Inflammatory macrophage (primary cell): Measurements from ENCODE around the gene MED27.

ENCODE experiments used
- DNase-seq, 2 donors: peaks; one replicate each; pipeline ENCODE4 v3.0.0-alpha.2; 2020 to 2022
- total RNA-seq, 18 experiments: gene quantifications; one replicate each; lab custom pipeline; 2026; ENCODE audit warnings: mixed read lengths in 6 of 18, inconsistent platforms in 2 of 18; lab: John Stamatoyannopoulos, UW

The MED27 gene, protein sequence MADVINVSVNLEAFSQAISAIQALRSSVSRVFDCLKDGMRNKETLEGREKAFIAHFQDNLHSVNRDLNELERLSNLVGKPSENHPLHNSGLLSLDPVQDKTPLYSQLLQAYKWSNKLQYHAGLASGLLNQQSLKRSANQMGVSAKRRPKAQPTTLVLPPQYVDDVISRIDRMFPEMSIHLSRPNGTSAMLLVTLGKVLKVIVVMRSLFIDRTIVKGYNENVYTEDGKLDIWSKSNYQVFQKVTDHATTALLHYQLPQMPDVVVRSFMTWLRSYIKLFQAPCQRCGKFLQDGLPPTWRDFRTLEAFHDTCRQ
- total RNA-seq = 11.5 to 21.3 (median 15.5) reads per million in 18 experiments

DNA sequence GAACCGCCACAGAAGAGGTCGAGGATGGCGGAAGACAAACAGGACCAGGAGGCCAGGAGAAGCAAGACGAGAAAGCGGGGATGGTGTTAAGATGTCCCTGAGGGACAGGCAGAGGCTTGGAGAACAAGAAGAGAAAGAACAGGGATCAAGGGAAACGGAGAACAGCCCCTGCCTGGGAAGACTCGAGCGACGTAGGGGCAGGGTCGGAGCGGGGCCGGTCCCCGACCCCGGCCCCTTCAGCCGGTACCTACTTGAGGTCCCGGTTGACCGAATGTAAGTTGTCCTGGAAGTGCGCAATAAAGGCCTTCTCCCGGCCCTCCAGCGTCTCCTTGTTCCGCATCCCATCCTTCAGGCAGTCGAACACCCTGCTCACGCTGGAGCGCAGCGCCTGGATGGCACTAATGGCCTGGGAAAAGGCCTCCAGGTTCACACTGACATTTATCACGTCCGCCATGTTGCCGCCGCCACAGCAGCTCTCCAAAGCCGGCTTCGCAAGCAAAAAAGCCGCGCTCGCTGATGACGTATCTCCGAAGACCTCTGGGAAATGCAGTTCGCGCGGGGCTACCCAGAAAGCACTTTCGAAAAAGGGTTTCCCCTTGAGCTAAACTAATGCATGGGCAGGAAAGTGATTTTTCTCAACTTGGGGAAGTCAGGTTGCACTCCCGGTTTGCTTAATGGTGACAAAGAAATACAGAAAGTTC is at the start of gene MED27:
TSS of gene MED27 (minus strand) at position 477 of the 701 bp plus-strand sequence. CDS start at position 454, 23 bp downstream.
- peak; percentile 97 to 98 for DNase-seq

DNA sequence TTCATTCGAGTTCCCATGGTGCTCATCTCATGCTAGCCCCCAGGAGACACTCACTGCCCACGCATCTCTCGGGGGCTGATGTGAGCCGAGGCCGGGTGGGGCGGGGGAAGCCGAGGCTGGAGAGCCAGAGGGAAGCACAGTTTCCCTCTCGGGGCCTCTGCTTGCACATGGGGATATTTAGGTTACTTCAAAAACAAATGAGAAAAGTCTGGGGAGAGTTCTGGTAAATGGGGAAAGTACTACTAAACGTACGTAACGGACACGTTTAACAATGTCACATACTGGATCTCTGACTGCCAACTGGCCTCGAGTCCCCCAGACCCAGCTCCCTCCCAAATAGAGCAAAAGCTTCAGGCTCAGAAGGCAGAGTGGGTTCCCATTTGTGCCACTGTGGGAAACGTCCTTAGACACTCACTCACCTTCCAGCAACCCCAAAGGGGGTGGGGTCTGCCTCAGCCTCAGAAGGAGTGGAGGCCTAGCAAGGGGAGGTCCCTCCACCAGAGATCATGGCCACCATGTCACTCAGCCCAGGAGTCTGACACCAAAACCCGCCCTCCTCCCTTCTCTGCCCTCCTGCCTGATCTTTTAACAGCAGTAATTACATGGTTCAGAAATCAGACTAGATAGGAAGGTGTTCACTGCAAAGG is 48.3 kb upstream of the MED27 start:
- DNase-seq = no peak

DNA sequence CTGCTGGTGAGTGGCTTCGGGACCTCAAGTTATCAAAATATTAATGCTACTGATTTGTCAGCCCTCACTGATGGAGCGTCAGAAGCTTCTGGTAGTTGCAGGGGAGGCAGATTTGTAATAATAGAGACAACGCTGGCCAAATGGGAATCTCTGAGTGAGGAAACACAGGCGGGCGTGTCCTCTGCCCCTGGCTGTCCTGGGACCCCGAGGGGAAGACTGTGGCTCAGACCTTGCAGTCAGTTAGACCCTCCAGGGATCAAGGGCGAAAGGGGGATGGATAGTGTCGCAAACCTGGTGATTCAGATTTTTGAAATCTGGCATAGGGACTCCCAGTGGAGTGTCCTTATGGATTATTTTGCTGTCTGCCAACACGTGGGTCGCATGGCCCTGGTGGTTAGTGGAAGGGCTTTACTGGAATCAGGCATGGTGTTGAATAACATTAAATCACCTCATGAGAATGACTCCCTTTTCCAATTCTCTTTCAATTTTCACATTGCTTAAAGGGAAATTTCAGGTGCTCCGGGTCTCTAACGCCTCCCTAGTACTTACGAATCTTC is 47.1 kb upstream of the MED27 start:
- no peak for DNase-seq

DNA sequence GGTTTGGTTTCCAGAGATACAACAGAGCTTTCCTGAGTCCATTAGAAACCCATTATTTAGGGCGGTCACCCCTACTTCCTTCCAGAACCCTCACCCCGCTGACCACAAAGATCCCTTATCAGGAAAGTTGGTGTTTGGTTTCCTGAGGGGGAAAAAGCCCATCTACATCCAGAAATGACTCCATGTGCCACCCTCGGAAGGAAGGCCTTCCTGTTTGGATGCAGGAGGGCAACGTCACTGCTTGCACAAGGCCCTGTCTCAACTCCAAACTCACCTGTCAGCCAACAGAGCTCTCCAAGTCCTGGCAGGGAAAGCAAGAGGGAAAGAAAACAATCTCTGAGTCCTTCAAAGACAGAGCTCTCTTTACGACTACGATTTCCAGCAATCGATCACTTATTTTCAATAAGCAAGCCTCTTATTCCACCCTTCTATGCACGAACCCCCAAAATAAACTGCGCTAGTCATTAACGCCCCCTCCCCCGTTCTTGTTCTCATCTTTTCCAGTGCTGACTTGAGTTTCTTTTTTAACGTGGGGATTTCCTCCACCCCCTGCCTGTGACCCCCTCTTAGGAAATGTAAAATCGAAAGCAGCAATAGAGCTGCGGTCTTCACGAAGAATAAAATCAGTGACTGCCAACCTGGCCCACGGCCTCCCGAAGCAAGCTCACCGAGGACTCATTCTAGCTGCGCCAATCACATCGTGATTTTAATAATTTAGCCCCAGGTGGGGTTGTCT is 46.4 kb upstream of the MED27 start:
- DNase-seq = no peak

DNA sequence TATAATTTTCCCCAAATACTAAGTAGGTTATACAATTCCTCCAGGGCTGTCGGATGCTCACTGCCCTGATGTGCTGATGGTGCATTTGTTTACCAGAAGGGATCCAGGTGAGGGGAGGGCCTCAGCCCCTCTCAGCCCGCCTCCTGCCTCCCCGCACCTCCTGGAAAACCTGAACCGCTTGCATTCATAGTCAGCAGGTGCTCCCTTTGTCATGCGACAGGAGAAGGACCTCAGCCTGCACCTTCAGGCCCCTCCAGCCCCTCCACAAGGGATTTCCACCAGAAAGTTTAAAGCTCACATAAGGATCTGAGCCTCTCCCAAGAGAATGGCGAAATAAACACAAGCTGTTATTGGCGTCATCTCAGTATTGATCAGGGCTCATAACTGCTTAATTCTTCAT is 45.7 kb upstream of the MED27 start:
- no peak for DNase-seq

DNA sequence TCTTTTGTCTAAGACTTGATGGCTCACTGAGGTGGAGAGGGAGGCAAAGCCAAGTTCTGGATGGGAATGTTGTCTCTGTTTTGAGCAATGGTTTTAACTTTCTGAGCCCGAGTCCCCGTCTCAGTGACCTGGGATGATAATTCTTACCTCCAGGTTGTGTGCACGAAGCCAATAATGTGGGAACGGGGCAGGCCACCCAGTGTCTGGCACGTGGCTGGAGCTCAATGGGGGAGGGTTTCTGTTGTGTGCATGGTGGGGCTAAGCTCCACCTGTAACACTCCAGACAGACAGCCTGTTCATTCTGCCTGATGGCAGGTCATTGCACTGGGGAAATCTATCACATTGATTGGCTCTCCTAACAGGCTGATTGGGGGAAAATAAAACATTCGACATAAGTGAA is 45.1 kb upstream of the MED27 start:
- DNase-seq = no peak

DNA sequence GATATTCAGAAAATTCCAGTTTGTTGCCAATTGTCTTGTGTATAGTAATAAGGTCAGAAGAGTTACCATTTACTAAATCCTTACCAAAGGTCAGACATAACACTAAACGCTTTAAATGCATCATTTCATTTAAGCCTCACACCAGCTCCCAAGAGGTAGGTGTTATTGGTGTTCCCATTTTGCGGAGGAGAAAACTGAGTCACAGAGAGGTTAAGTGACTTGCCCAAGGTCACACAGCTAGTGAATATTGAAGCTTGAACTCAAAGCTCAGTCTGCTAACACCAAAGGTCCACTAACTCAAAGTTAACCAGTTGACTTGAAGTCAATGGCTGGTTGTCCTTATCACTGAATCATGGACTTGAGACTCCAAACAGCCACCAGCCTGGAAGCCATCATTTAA is 41.4 kb upstream of the MED27 start:
- DNase-seq = no peak

DNA sequence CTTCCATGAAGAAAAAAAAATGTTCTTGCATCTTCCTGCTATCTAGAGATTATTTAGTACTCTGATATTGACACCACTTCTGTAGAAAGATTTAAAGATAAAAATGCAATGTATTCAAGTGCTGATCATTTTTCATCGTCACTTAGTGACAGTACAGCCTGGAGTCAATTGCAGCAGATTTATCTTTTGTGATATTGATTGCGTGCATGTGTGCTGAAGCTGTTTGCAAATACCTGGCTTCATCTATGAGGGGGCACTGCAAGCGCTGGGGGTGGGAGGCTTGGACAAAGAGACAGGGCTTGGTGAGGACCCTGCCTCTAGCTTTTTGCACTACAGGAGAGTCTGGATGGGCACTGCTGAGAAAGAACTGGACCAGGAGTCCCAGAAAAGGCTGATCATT is 38.0 kb upstream of the MED27 start:
- no peak for DNase-seq

DNA sequence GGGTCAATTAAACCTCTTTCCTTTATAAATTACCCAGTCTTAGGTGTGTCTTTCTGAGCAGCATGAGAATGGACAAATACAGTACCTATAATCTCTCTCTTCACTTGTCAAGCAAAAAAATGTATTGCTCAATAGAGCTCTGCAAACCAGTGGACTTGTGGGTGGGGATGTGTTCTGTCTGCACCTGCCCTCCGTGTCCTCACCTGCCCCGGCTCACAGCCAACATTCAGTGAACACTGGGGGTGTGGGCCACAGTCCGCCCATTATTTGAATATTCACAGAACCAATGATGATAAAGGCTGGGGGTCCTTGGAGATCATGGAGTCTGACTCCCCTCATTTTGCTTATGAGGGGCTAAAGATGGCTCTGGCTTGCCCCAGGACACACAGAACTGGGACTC is 36.9 kb upstream of the MED27 start:
- no peak for DNase-seq

DNA sequence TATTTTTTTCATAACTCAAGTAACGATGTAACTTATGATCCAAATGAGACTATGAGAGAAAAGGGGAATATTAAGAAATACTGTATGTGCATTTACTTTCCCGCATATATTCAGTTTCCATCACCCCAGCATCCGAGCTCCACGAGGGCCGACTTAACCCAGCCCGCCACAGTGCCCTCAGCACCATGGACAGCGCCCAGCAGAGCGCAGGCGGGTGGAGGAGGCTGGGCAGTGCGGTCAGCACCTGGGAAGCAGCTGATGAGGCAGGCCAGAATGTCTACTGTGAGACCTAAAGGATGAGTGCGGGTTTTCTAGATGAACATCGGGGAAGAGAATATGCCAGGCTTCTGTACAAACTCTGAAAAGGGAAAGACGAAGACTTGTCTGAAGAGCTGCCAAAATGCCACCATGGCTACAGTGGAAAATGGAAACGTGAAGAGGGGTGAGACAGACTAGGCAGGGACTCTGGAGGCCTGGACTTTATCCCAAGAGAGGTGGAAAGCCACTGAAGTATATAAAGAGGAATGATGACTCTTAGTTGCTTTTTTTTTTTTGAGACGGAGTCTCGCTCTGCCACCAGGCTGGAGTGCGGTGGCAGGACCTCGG is 34.5 kb upstream of the MED27 start:
- peak; percentile 13 to 19 for DNase-seq

DNA sequence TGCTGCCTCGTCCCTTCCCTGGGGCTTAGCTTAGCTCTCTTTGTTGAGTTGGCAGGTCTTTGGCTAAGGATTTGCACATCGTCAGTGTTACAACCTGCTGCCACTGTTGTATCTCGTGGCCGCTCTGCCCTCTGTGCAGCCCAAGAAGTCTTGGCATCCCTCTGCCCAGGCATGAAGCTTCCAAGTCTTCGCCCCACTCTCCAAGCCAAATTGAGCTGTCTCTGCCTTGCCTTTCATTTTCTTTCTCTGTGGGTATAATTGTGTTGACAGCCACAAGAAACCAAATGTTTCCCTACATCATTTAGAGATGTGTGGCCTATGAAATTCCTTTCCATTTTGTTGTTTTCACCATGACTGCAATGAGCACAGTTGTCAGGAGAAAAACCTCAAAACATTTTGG is 29.6 kb upstream of the MED27 start:
- DNase-seq = no peak

DNA sequence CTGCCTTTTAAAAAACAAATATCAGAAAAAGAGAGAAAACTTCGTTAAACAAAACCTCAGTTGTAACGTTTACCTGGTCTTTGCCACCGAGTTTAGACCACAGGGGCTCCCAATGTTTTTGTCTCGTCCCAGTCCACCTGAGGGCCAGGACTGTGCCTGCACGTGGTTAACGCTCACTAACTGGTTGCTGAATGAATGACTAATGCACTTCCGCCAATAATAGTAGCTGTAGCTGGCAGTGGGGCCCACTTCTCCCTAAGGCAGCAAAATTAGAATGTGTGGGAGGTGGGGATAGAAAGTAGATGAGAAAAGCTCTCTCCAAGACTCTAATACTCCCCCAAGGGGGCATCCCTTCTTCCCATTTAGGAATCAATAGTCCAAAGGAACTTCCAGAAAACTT is 29.1 kb upstream of the MED27 start:
- no peak for DNase-seq

DNA sequence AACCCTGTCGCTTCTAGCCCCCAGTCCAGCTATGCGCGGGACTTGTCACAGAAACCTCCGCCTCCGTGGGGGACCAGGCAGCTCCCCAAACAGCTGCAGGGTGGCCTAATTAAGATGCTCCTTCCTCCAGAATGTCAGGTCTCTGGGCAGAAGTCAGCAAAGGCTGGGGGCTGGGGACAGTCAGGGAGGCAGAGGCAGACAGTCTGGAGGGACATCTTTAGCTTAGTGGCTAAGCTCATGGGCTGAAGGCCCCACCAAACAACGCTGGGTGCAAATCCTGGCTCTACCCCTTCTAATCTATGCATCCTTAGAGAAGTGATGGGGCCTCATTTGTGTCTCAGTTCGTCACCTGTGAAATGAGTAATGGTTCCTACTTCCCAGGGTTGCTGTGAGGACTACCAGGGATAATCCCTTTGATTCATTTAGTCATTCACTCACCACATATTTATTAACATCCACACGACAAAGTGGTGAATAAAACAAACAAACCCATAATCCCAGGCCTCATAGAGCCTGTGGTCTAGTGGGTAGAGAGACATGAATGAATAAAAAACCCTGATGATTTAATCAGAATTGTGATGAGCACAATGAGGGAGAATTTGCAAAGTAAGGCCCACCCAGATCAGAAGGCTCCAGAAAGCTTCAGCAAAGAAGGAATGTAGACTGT is 20.2 kb upstream of the MED27 start:
- no peak for DNase-seq

DNA sequence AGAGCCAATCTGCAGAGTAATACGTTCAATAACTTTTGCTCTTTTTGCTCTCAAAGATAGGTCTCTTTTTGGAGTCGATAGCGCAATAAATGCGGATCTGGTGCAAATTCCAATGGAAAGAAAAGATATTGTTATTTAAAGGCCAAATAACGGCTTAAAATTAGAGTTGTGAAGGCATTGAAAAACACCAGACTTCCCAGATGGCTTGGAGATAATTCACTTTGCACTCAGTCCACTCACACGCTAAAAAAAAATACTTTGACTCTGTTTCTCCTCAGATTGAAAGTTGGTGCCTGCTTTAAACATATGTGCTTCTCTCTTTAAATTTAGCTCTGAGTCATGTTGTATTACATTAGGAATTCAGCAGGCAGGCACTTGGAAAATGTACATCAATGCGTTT is 19.5 kb upstream of the MED27 start:
- no peak for DNase-seq

DNA sequence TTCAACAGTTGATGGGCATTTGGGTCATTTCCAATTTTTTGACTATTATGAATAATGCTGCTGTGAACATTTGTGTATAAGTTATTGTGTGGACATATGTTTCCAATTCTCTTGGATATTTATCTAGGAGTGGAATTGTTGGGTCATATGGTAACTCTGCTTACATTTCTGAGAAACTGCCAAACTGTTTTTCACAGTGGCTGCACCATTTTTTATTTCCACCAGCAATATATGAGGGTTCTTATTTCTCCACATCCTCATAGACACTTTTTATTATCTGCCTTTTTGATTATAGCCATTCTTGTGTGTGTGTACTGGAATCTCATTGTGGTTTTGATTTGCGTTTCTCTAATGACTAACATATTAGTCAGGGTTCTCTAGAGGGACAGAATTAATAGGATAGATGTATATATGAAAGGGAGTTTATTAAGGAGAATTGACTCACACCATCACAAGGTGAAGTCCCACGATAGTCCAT is 14.7 kb upstream of the MED27 start:
- no peak for DNase-seq

DNA sequence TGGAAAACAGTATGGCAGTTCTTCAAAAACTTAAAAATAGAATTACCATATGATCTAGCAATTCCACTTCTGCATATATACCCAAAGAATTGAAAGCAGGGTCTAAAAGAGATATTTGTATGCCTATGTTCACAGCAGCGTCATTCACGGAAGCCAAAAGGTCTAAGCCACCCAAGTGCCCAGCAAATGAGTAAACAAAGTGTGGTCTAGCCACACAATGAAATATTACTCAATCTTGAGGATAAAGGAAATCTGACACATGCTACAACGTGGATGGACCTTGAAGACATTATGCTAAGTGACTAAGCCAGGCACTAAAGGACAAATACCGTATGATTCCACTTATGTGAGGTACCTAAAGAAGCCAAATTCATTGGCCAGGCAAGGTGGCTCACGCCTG is 11.1 kb upstream of the MED27 start:
- DNase-seq = no peak

DNA sequence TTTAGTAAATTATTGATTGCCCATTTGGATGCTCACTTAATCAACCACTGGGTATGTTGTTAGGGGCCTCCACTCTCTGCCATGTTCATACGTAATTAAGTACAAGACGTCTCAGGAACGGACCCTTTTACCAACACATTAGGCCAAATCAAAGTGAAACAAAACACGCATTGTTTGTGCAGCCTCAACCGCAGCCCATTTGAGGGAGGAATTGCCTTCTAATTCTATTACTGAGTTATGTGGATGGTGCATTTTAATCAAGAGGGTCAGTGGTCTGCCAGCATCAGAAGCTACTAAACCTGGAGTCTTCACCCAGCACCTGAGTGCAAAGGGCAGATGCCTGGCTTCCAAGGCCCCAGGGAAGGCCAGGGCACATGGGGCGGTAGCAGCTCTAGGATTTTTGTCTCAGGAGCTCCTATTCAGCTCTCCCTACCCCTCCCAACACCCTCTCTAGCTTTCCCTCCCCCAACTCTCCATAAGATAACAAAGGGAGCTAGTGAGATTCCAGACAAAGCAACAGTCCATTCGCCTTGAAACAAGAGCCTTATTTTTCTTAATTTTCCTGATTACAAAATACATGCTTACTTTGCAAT is 7.9 kb upstream of the MED27 start:
- DNase-seq = no peak

DNA sequence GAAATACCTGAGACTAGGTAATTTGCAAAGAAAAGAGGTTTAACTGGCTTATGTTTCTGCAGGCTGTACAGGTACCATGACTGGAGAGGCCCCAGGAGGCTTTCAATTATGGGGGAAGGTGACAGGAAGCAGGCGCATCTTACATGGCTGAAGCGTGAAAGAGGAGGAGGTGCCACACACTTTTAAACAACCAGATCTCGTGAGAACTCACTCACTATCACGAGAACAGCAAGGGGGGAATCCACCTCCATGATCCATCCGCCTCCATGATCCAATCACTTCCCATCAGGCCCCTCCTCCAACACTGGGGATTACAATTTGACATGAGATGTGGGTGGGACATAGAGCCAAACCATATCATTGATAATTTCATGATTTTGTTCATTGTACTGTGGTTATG is 2.5 kb upstream of the MED27 start:
- no peak for DNase-seq

DNA sequence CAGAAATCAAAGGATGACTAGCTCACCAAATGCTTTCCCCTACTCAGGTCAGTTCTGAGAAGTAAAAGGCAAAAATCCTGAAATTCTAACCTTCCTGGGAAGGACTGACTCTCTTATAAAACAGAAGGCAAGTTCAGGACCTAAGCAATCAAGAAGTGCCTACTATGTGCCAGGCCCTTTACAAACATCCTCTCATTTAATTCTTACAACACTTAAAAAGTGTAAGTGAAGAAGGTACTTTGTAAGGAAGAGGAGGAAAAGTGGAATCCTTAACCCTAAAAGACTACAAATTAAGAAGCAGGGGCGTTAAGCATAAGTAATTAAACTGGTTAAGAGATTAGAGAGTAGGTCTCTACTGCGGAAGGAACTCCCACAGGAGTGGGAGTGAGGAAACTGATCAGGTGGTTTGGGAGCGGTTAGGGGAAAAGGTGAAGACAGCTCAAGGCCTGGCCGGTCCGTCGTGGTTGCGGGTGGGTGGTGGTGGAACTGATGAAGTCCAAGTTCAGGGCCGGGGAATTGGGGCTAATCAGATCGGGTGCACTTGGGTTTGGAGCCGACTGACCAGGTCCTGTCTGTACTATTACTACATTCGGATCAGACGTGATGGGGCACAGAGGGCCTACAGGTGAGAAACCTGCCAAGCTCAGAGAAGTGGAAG is 839 bp downstream of the MED27 start:
- DNase-seq = peak; percentile 17 to 45

DNA sequence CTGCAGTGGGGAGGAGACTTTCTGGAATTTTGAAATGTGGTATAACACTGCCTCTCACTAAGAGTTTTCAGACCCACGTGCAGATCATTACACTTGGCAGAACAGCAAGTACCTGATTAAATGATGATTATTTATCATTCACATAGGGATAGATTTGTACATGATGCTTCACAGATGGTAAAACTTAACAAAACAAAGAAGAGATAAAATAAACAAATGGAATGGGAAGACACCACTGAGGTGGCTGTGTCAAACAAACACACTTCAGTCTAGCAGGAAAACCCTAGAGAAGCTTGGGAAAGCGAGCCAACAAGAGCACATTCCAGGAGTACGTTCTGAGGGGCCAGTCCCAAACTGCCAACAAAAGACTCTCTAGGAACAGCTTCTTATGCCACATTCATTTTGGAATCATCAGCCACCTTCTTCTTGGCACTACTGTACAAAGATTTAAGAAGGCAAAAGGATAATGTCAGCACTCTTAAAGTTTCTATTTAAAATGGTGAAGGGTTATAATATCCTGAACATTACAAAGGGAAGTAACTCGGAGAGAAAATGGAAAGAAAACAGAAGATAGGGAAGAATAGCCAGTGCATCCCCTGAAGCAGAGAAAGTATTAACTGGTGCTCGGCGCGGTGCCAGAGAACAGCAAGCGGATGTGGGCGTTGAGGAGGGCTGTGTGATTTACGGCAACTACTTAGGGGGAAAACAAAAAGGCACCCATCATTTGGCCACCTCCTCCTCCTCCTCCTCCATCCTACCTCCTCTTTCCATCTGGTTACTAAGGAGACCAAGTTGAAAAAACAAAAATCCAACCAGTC is 1.6 kb downstream of the MED27 start:
- DNase-seq = no peak
